Small intestine (tissue), 7 donors: ENCODE results near the gene GSTA1. TPM values are rescaled to one million over a fixed set of nuclear protein-coding genes. Genes with fewer than 3 reads are reported as not detected.
"Not testable (repeated sequence)": the region's sequence is repeated elsewhere in the genome, so short reads cannot be mapped to it uniquely, and the experiment has no call there.

Source experiments
- DNase-seq, 2 donors: peaks; one replicate each; pipeline versions ENCODE4 v3.0.0 to v3.0.0-alpha.2; 2013
- FAIRE-seq: peaks from 2 replicates; lab custom pipeline; 2012; peaks lifted over from hg19 to GRCh38; lab: Jason Lieb, UNC
- H3K27ac ChIP-seq, 3 donors: one replicate each; pipeline ENCODE4 v1.5.1; 2013; ENCODE audit warnings: low read length in 2 of 3, mild to moderate bottlenecking in 2 of 3, control low read depth in 1 of 3, inconsistent platforms in 1 of 3, low read depth in 1 of 3, moderate library complexity in 1 of 3
- H3K27me3 ChIP-seq, 3 donors: one replicate each; pipeline ENCODE4 v1.6.1; 2013; ENCODE audit warnings: low read length in 3 of 3, inconsistent platforms in 1 of 3; ENCODE audit not compliant: control insufficient read depth in 3 of 3, insufficient read depth in 3 of 3
- H3K36me3 ChIP-seq, 3 donors: one replicate each; pipeline ENCODE4 v1.6.1; 2013; ENCODE audit warnings: low read length in 3 of 3, inconsistent platforms in 1 of 3, low read depth in 1 of 3, mild to moderate bottlenecking in 1 of 3, moderate library complexity in 1 of 3; ENCODE audit not compliant: control insufficient read depth in 3 of 3, insufficient read depth in 2 of 3
- H3K4me1 ChIP-seq, 3 donors: one replicate each; pipeline ENCODE4 v1.6.1; 2013; ENCODE audit warnings: low read length in 2 of 3, inconsistent platforms in 1 of 3, low read depth in 1 of 3, mild to moderate bottlenecking in 1 of 3, moderate library complexity in 1 of 3; ENCODE audit not compliant: control insufficient read depth in 3 of 3, insufficient read depth in 2 of 3
- H3K4me3 ChIP-seq, 3 donors: one replicate each; pipeline ENCODE4 v1.5.1; 2013; ENCODE audit warnings: low read length in 3 of 3, control low read depth in 1 of 3, inconsistent platforms in 1 of 3, low read depth in 1 of 3, mild to moderate bottlenecking in 1 of 3, moderate library complexity in 1 of 3
- H3K9me3 ChIP-seq, 2 donors: one replicate each; pipeline ENCODE4 v1.6.1; 2013; ENCODE audit warnings: low read depth in 1 of 2, low read length in 1 of 2; ENCODE audit not compliant: control insufficient read depth in 2 of 2, insufficient read depth in 1 of 2
- WGBS, 3 donors: extraction: QIAGEN DNeasy Blood & Tissue Kit; methylation state at CpG; one replicate each; pipeline ENCODE4 v1.1.7; 2013; 5-methylcytosine and 5-hydroxymethylcytosine counted together
- polyA plus RNA-seq, 4 donors: library from polyadenylated mRNA; stranded (reverse) in 3 of 4; unstranded in 1 of 4; fragments of 200-250 nt in 3 of 4; fragments of 120-200 nt in 1 of 4; gene quantifications; one replicate each; pipeline versions ENCODE4 v1.2.1 to v1.2.3, GENCODE V29; 2013
- donor health status: healthy with polysubstance abuse.
- donor health status: control.
- donor health status: control.
- donor health status: Bipolar disorder and iron deficiency.
- donor health status: healthy.

The GSTA1 gene
- polyA plus RNA-seq, 4 donors: 174 to 2,206 (median 874) TPM

- H3K9me3 ChIP-seq, H3K4me1 ChIP-seq, H3K36me3 ChIP-seq, DNase-seq, H3K27me3 ChIP-seq, H3K4me3 ChIP-seq, H3K27ac ChIP-seq, FAIRE-seq: not testable (repeated sequence)
- WGBS, 3 donors: 86 to 98% (median 97%) methylated on average over 1 of the region's 1 CpG
Measured at GRCh38 chr6:52799272-52799671, 4.3 kb downstream of the GSTA1 start.

GRCh38 chr6:52794366-52794765 lies 9.2 kb downstream of the GSTA1 start:
- Histone ChIP-seq H3K36me3 (peaks cover 0 to 23% (median 5%) of the 10 kb centered on the region in 3 donors), H3K9me3 (peaks cover 0 to 12% of the 10 kb centered on the region in 2 donors)
- DNase-seq, H3K4me3 ChIP-seq, H3K27me3 ChIP-seq, H3K27ac ChIP-seq, H3K4me1 ChIP-seq, FAIRE-seq: not testable (repeated sequence)
- 90 to 95% (median 92%) methylated on average over 2 of the region's 2 CpGs for WGBS, 3 donors

- H3K36me3 ChIP-seq: peaks cover 0 to 21% (median 5%) of the 10 kb centered on the region in 3 donors
- 0% methylated on average over 1 of the region's 1 CpG for WGBS, 3 donors
- DNase-seq: peak in 1 of 2 donors; percentile 51
- no peak for FAIRE-seq
- H3K4me3 ChIP-seq: no peak overlapping the region
- H3K4me1 ChIP-seq: peaks cover 0 to 20% (median 0%) of the 10 kb centered on the region in 3 donors
- H3K27me3 ChIP-seq: no peaks in the 10 kb centered on the region
- H3K27ac ChIP-seq: peak overlapping the region in 1 of 3 donors; percentile 20
- H3K9me3 ChIP-seq: peaks cover 0 to 23% of the 10 kb centered on the region in 2 donors
Measured at GRCh38 chr6:52790861-52791260, 12.8 kb downstream of the GSTA1 start.

- Histone ChIP-seq H3K36me3 (peaks cover 0 to 17% (median 5%) of the 10 kb centered on the region in 3 donors), H3K4me1 (peaks cover 0 to 24% (median 0%) of the 10 kb centered on the region in 3 donors), H3K9me3 (peaks cover 0 to 23% of the 10 kb centered on the region in 2 donors)
- not testable (repeated sequence) for FAIRE-seq, H3K27me3 ChIP-seq, DNase-seq, H3K27ac ChIP-seq, H3K4me3 ChIP-seq
- WGBS, 3 donors: 79 to 84% (median 82%) methylated on average over 1 of the region's 1 CpG
Measured at GRCh38 chr6:52789658-52790057, 14.0 kb downstream of the GSTA1 start.

GRCh38 chr6:52788478-52788877 lies 15.1 kb downstream of the GSTA1 start:
- peak; percentile 48 to 61 for DNase-seq
- FAIRE-seq: no peak
- WGBS, 3 donors: 12 to 40% (median 18%) methylated on average over 3 of the region's 3 CpGs
- H3K4me3 ChIP-seq: no peak overlapping the region
- H3K9me3 ChIP-seq: peaks cover 0 to 21% of the 10 kb centered on the region in 2 donors
- peaks cover 0 to 24% (median 0%) of the 10 kb centered on the region in 3 donors for H3K4me1 ChIP-seq
- peaks cover 0 to 17% (median 5%) of the 10 kb centered on the region in 3 donors for H3K36me3 ChIP-seq
- no peaks in the 10 kb centered on the region for H3K27me3 ChIP-seq
- peak overlapping the region in 2 of 3 donors; percentile 20 to 39 for H3K27ac ChIP-seq

GRCh38 chr6:52787917-52788316 lies 15.7 kb downstream of the GSTA1 start:
- Histone ChIP-seq H3K9me3 (peaks cover 0 to 18% of the 10 kb centered on the region in 2 donors), H3K4me3 (no peak overlapping the region), H3K27me3 (no peaks in the 10 kb centered on the region), H3K27ac (peak overlapping the region in 1 of 3 donors; percentile 39), H3K36me3 (peaks cover 0 to 12% (median 0%) of the 10 kb centered on the region in 3 donors), H3K4me1 (peaks cover 0 to 24% (median 0%) of the 10 kb centered on the region in 3 donors)
- peak; percentile 57 to 83 for DNase-seq
- 10 to 35% (median 16%) methylated on average over 3 of the region's 3 CpGs for WGBS, 3 donors
- FAIRE-seq: no peak

- no peak overlapping the region for H3K27ac ChIP-seq
- H3K36me3 ChIP-seq: peaks cover 0 to 2% (median 0%) of the 10 kb centered on the region in 3 donors
- FAIRE-seq (no peak), DNase-seq (no peak)
- H3K27me3 ChIP-seq: no peaks in the 10 kb centered on the region
- H3K4me3 ChIP-seq: no peak overlapping the region
- peaks cover 0 to 11% of the 10 kb centered on the region in 2 donors for H3K9me3 ChIP-seq
- H3K4me1 ChIP-seq: peaks cover 0 to 24% (median 0%) of the 10 kb centered on the region in 3 donors
- WGBS, 3 donors: 91 to 97% (median 93%) methylated on average over 22 to 24 of the region's 24 CpGs
Measured at GRCh38 chr6:52786249-52786956, 17.2 kb downstream of the GSTA1 start.

- not testable (repeated sequence) for H3K27ac ChIP-seq, FAIRE-seq, H3K36me3 ChIP-seq, H3K27me3 ChIP-seq, H3K4me3 ChIP-seq
- Histone ChIP-seq H3K9me3 (peaks cover 0 to 11% of the 10 kb centered on the region in 2 donors), H3K4me1 (peaks cover 0 to 16% (median 0%) of the 10 kb centered on the region in 3 donors)
- WGBS, 3 donors: 15 to 50% (median 29%) methylated on average over 2 to 3 of the region's 3 CpGs
- peak in 1 of 2 donors; percentile 56 for DNase-seq
Measured at GRCh38 chr6:52782696-52783274, 20.8 kb downstream of the GSTA1 start.
